SKM-1 treated with dmso at 0.1 percent for 144 hours (cell line): ENCODE results near the gene ZG16B.

Experiments used
- DNase-seq: peaks from one replicate; lab custom pipeline; 2025; ENCODE audit not compliant: unreplicated experiment; lab: John Stamatoyannopoulos, UW

Gene ZG16B

GRCh38 chr16:2842340-2843000 is 12.4 kb downstream of the ZG16B start:
- DNase-seq = no peak

GRCh38 chr16:2843526-2843925 is 13.4 kb downstream of the ZG16B start:
- no peak for DNase-seq

- no peak for DNase-seq
Measured at GRCh38 chr16:2845116-2845515, 15.0 kb downstream of the ZG16B start.

- no peak for DNase-seq
Measured at GRCh38 chr16:2846511-2847310, 16.6 kb downstream of the ZG16B start.

- no peak for DNase-seq
Measured at GRCh38 chr16:2848933-2849725, 19.0 kb downstream of the ZG16B start.

- DNase-seq = no peak
Measured at GRCh38 chr16:2852003-2852730, 22.1 kb downstream of the ZG16B start.

- DNase-seq = no peak
Measured at GRCh38 chr16:2852731-2853507, 22.8 kb downstream of the ZG16B start.

- no peak for DNase-seq
Measured at GRCh38 chr16:2853531-2854073, 23.5 kb downstream of the ZG16B start.

- no peak for DNase-seq
Measured at GRCh38 chr16:2854700-2855309, 24.7 kb downstream of the ZG16B start.

- no peak for DNase-seq
Measured at GRCh38 chr16:2855536-2855935, 25.4 kb downstream of the ZG16B start.

- no peak for DNase-seq
Measured at GRCh38 chr16:2856061-2856670, 26.1 kb downstream of the ZG16B start.

- DNase-seq = no peak
Measured at GRCh38 chr16:2856686-2857450, 26.8 kb downstream of the ZG16B start.

- DNase-seq = no peak
Measured at GRCh38 chr16:2857451-2858244, 27.5 kb downstream of the ZG16B start, which contains the start of gene PRSS22. TSS of gene PRSS22 (minus strand) at chr16:2858170. CDS start at chr16:2858104, 66 bp downstream.

GRCh38 chr16:2858245-2859025 is 28.3 kb downstream of the ZG16B start:
- DNase-seq = no peak

- DNase-seq = no peak
Measured at GRCh38 chr16:2859686-2860265, 29.7 kb downstream of the ZG16B start.

- DNase-seq = no peak
Measured at GRCh38 chr16:2860826-2861567, 30.9 kb downstream of the ZG16B start.
